Measurements from ENCODE around the gene IFI27L1. TPM values are rescaled to one million over a fixed set of nuclear protein-coding genes. Genes with fewer than 3 reads are reported as not detected.

Gene IFI27L1
- total and polyA plus RNA-seq, 2 donors = 16.7 to 26.4 TPM

DNA sequence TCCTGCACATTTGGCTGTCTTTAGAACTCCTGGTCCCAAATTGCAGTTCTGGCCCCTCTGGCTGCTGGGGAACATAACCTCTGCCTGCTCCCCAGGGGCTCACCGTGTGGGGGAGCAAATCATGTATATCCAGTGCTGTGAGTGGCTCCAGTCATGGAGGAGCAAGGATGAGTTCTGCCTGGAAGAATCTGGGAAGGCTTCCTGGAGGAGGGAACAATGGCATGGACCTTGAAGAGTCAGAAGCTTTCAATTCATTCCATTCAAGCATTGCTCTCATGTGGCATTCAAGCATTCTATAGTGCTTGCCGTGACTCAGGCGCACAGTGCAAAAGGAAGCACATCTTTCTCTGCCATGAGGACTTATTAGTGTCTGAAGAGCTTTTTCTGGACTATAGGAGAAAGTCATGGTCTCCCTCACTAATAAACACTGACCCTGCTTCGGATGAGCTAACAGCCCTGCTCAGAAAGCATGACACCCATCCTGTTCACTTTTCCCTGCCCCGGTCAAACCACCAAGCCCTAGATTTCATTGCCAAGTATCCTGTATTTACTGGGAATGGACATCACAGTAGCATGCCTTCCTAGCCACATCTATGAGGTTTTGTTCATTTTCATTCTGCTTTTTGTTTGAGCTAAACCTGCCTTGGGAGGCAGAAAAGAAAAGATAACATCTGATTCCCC lies 32.9 kb downstream of the IFI27L1 start:
- H3K4me1 ChIP-seq (ENCODE audit: control insufficient read depth in 2 of 2, insufficient read depth in 2 of 2, low read length in 2 of 2) = peaks cover 0 to 3% of the 10 kb centered on the region in 2 donors
- no peak for DNase-seq (ENCODE audit: low read depth in 6 of 9, low spot score in 9 of 9)
- no peaks in the 10 kb centered on the region for H3K36me3 ChIP-seq (ENCODE audit: control insufficient read depth in 2 of 2, insufficient read depth in 2 of 2, low read length in 1 of 2)
- peaks cover 0 to 2% of the 10 kb centered on the region in 2 donors for H3K27me3 ChIP-seq (ENCODE audit: control insufficient read depth in 2 of 2, insufficient read depth in 1 of 2, low read length in 1 of 2)
- H3K4me3 ChIP-seq (ENCODE audit: low read length in 2 of 2) = no peak overlapping the region
- 94% methylated on average over 5 of the region's 5 CpGs for WGBS
- no peak overlapping the region for H3K27ac ChIP-seq (ENCODE audit: low read depth in 1 of 2, low read length in 1 of 2)
- no peaks in the 10 kb centered on the region for H3K9me3 ChIP-seq (ENCODE audit: control insufficient read depth in 2 of 2, insufficient read depth in 1 of 2, low read length in 1 of 2)

DNA sequence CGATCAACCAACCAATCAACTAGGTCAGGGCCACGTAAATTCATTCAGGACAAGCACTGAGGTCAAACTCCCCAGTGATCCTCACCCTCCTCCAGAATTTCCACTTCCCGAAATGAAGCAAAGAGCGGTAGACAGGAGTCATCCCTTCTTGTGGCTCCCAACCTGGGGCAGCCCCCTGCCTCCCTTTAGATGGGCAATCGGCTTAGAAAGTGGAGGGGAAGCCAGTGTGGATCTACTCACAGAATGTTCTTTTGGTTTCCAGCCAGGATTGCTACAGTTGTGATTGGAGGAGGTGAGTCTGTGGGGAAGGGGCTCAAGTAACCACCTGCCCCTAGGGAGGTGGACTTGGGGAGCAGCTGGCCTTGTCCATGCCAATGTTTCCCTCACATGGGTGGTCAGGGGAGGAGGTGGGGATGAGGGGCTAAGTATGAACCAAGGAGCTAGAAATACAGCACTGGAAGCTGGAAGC lies 33.5 kb downstream of the IFI27L1 start:
- Histone ChIP-seq H3K4me1 (ENCODE audit: control insufficient read depth in 2 of 2, insufficient read depth in 2 of 2, low read length in 2 of 2) (peaks cover 0 to 3% of the 10 kb centered on the region in 2 donors), H3K4me3 (ENCODE audit: low read length in 2 of 2) (no peak overlapping the region), H3K27me3 (ENCODE audit: control insufficient read depth in 2 of 2, insufficient read depth in 1 of 2, low read length in 1 of 2) (peaks cover 0 to 2% of the 10 kb centered on the region in 2 donors), H3K9me3 (ENCODE audit: control insufficient read depth in 2 of 2, insufficient read depth in 1 of 2, low read length in 1 of 2) (no peaks in the 10 kb centered on the region), H3K36me3 (ENCODE audit: control insufficient read depth in 2 of 2, insufficient read depth in 2 of 2, low read length in 1 of 2) (no peaks in the 10 kb centered on the region), H3K27ac (ENCODE audit: low read depth in 1 of 2, low read length in 1 of 2) (no peak overlapping the region)
- WGBS = 92% methylated on average over 5 of the region's 5 CpGs
- no peak for DNase-seq (ENCODE audit: low read depth in 6 of 9, low spot score in 9 of 9)

DNA sequence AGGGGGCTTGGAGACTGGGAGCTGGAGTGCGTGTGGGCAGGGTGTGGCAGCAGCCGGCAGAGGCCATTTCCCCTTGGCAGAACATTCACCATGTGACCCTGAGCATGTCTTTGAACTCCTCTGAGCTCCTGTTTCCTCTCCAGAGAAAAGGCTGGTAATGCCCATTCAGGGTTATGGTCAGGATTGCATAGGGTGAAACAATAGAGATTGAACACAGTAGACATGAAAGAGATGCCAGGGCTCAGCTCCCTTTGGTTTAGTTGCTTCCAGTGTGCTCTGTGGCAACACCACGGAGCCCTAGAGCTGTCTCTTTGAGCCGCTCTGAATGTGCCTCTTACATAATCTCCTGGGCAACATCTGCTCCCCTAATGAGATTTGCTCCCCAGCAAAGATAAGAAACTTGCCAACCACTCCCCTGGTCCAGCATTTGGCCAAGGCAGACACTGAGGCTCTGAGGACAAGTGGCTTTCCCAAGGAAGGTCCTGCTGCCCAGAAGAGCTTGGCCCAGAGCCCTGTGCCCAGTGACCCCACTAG lies 34.0 kb downstream of the IFI27L1 start:
- no peak overlapping the region for H3K27ac ChIP-seq (ENCODE audit: low read depth in 1 of 2, low read length in 1 of 2)
- H3K36me3 ChIP-seq (ENCODE audit: control insufficient read depth in 2 of 2, insufficient read depth in 2 of 2, low read length in 1 of 2) = no peaks in the 10 kb centered on the region
- peaks cover 0 to 3% of the 10 kb centered on the region in 2 donors for H3K4me1 ChIP-seq (ENCODE audit: control insufficient read depth in 2 of 2, insufficient read depth in 2 of 2, low read length in 2 of 2)
- H3K4me3 ChIP-seq (ENCODE audit: low read length in 2 of 2) = no peak overlapping the region
- H3K27me3 ChIP-seq (ENCODE audit: control insufficient read depth in 2 of 2, insufficient read depth in 1 of 2, low read length in 1 of 2) = peaks cover 0 to 2% of the 10 kb centered on the region in 2 donors
- H3K9me3 ChIP-seq (ENCODE audit: control insufficient read depth in 2 of 2, insufficient read depth in 1 of 2, low read length in 1 of 2) = no peaks in the 10 kb centered on the region
- 52% methylated on average over 4 of the region's 4 CpGs for WGBS
- no peak for DNase-seq (ENCODE audit: low read depth in 6 of 9, low spot score in 9 of 9)

DNA sequence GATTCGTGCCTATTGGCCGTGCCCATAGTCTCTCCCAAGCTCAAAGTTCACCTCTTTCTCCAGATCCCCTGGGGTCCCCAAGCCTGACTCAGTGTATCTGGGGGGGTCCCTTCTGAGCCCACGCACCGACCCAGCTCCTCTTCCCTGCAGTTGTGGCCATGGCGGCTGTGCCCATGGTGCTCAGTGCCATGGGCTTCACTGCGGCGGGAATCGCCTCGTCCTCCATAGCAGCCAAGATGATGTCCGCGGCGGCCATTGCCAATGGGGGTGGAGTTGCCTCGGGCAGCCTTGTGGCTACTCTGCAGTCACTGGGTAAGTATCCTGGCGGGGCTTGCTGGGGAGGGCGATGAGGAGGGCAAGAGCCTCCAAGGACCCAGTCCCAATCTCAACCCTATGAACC lies 34.5 kb downstream of the IFI27L1 start:
- H3K36me3 ChIP-seq (ENCODE audit: control insufficient read depth in 2 of 2, insufficient read depth in 2 of 2, low read length in 1 of 2) = no peaks in the 10 kb centered on the region
- H3K4me3 ChIP-seq (ENCODE audit: low read length in 2 of 2) = no peak overlapping the region
- WGBS = 96% methylated on average over 15 of the region's 15 CpGs
- peaks cover 0 to 3% of the 10 kb centered on the region in 2 donors for H3K4me1 ChIP-seq (ENCODE audit: control insufficient read depth in 2 of 2, insufficient read depth in 2 of 2, low read length in 2 of 2)
- no peak overlapping the region for H3K27ac ChIP-seq (ENCODE audit: low read depth in 1 of 2, low read length in 1 of 2)
- H3K27me3 ChIP-seq (ENCODE audit: control insufficient read depth in 2 of 2, insufficient read depth in 1 of 2, low read length in 1 of 2) = peaks cover 0 to 2% of the 10 kb centered on the region in 2 donors
- no peak for DNase-seq (ENCODE audit: low read depth in 6 of 9, low spot score in 9 of 9)
- H3K9me3 ChIP-seq (ENCODE audit: control insufficient read depth in 2 of 2, insufficient read depth in 1 of 2, low read length in 1 of 2) = peaks cover 0 to under 1% of the 10 kb centered on the region in 2 donors

DNA sequence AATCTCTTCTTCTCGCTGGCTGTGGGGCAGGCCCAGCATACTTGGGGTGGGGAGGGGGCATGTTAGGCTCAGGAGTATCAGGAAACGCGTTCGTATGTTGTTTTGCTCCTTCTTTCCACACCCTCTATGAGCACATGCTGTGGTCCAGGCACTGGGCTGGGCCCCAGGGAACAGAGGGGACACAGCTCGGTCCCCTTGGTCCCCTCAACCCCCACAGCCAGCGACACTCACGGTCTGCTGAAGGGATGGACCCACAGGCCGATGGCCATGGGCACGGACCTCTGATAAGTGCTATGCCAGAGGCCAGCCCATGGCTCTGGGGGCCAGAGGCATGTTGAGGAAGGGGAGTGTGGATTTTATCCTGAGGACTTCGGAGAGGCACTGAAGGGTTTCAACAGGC lies 35.6 kb downstream of the IFI27L1 start:
- H3K27ac ChIP-seq (ENCODE audit: low read depth in 1 of 2, low read length in 1 of 2) = no peak overlapping the region
- 85% methylated on average over 10 of the region's 10 CpGs for WGBS
- no peak overlapping the region for H3K4me3 ChIP-seq (ENCODE audit: low read length in 2 of 2)
- H3K27me3 ChIP-seq (ENCODE audit: control insufficient read depth in 2 of 2, insufficient read depth in 1 of 2, low read length in 1 of 2) = peaks cover 0 to 2% of the 10 kb centered on the region in 2 donors
- peaks cover 0 to 1% of the 10 kb centered on the region in 2 donors for H3K9me3 ChIP-seq (ENCODE audit: control insufficient read depth in 2 of 2, insufficient read depth in 1 of 2, low read length in 1 of 2)
- no peak for DNase-seq (ENCODE audit: low read depth in 6 of 9, low spot score in 9 of 9)
- H3K36me3 ChIP-seq (ENCODE audit: control insufficient read depth in 2 of 2, insufficient read depth in 2 of 2, low read length in 1 of 2) = no peaks in the 10 kb centered on the region
- H3K4me1 ChIP-seq (ENCODE audit: control insufficient read depth in 2 of 2, insufficient read depth in 2 of 2, low read length in 2 of 2) = peaks cover 0 to 3% of the 10 kb centered on the region in 2 donors

DNA sequence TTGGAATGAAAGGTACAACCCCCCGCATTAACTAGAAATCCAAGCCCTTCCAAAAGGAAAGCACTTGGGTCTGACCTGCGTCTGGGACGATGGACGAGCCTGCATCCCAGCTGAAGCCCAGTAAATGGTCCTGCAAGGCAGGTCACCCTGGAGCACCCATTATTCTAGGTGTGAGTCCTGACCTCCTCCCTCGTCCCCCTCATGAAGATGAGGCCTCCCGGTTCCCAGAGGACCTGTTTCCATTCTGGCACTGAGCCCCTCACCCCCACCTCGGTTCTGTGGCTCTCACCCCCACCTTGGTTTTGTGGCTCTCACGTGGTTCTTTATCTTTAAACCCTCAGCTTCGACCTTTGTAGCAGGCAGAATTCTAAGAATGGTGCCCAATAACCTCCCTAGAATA lies 36.7 kb downstream of the IFI27L1 start:
- H3K27ac ChIP-seq (ENCODE audit: low read depth in 1 of 2, low read length in 1 of 2) = no peak overlapping the region
- H3K4me1 ChIP-seq (ENCODE audit: control insufficient read depth in 2 of 2, insufficient read depth in 2 of 2, low read length in 2 of 2) = peaks cover 0 to 3% of the 10 kb centered on the region in 2 donors
- H3K4me3 ChIP-seq (ENCODE audit: low read length in 2 of 2) = no peak overlapping the region
- WGBS = 84% methylated on average over 9 of the region's 9 CpGs
- no peaks in the 10 kb centered on the region for H3K36me3 ChIP-seq (ENCODE audit: control insufficient read depth in 2 of 2, insufficient read depth in 2 of 2, low read length in 1 of 2)
- DNase-seq (ENCODE audit: low read depth in 6 of 9, low spot score in 9 of 9) = no peak
- H3K9me3 ChIP-seq (ENCODE audit: control insufficient read depth in 2 of 2, insufficient read depth in 1 of 2, low read length in 1 of 2) = peaks cover 0 to 1% of the 10 kb centered on the region in 2 donors
- H3K27me3 ChIP-seq (ENCODE audit: control insufficient read depth in 2 of 2, insufficient read depth in 1 of 2, low read length in 1 of 2) = peaks cover 0 to 2% of the 10 kb centered on the region in 2 donors

DNA sequence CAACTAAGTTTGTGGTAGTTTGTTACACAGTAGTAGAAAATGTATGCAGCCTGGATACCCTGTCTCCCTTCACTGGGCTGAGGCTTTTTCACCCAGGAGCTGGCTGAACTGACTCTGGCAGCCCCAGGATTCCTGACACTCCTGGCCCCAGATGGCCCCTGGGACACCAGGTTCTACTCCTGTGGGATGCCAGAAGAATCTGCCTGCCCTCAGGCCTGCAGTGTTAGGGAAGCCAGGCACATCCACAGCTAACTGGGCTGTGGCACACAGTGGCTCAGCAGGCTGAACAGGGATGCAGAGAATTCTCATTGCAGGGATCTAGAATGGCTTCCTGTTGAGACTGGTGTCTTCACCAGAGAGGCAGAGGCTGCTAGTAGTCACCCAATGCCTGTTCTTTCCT lies 38.0 kb downstream of the IFI27L1 start:
- no peaks in the 10 kb centered on the region for H3K36me3 ChIP-seq (ENCODE audit: control insufficient read depth in 2 of 2, insufficient read depth in 2 of 2, low read length in 1 of 2)
- H3K4me3 ChIP-seq (ENCODE audit: low read length in 2 of 2) = no peak overlapping the region
- DNase-seq (ENCODE audit: low read depth in 6 of 9, low spot score in 9 of 9) = no peak
- H3K4me1 ChIP-seq (ENCODE audit: control insufficient read depth in 2 of 2, insufficient read depth in 2 of 2, low read length in 2 of 2) = peaks cover 0 to 3% of the 10 kb centered on the region in 2 donors
- H3K27me3 ChIP-seq (ENCODE audit: control insufficient read depth in 2 of 2, insufficient read depth in 1 of 2, low read length in 1 of 2) = peaks cover 0 to 2% of the 10 kb centered on the region in 2 donors
- H3K27ac ChIP-seq (ENCODE audit: low read depth in 1 of 2, low read length in 1 of 2) = no peak overlapping the region
- H3K9me3 ChIP-seq (ENCODE audit: control insufficient read depth in 2 of 2, insufficient read depth in 1 of 2, low read length in 1 of 2) = peaks cover 0 to 1% of the 10 kb centered on the region in 2 donors

DNA sequence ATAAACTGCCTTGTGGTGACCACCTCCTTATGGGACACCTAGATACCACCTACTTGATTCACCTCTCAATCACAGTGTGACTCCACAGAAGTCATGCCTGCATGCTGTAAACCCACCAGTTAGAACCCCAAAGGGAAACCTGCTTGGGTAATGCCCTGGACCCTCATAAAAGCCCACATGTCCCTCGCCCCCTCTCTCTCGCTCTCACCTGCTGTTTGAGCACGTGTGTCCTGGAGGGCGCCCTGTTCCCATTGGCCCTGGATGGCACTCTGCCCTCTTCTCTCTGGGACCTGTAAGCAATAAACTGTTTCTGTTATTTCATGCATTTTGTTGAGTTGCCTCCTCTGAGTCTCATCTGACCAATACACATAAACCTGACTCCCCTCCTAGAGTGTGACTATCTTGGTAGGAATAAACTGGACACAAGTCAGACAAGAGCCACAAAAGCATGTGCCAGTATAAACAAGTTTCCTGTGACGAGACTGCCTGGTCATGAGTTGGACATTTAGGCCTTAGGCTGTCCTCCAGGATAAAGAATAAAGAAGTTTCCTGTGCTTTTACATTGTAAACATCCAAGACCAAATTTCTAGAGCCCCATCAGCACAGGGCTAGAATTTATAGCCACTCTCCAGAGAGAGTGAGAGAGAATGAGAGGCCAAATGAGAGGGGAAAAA lies 39.7 kb downstream of the IFI27L1 start:
- H3K27me3 ChIP-seq (ENCODE audit: control insufficient read depth in 2 of 2, insufficient read depth in 1 of 2, low read length in 1 of 2) = no peaks in the 10 kb centered on the region
- no peak overlapping the region for H3K4me3 ChIP-seq (ENCODE audit: low read length in 2 of 2)
- H3K36me3 ChIP-seq (ENCODE audit: control insufficient read depth in 2 of 2, insufficient read depth in 2 of 2, low read length in 1 of 2) = no peaks in the 10 kb centered on the region
- peaks cover 0 to 1% of the 10 kb centered on the region in 2 donors for H3K9me3 ChIP-seq (ENCODE audit: control insufficient read depth in 2 of 2, insufficient read depth in 1 of 2, low read length in 1 of 2)
- H3K4me1 ChIP-seq (ENCODE audit: control insufficient read depth in 2 of 2, insufficient read depth in 2 of 2, low read length in 2 of 2) = no peaks in the 10 kb centered on the region
- H3K27ac ChIP-seq (ENCODE audit: low read depth in 1 of 2, low read length in 1 of 2) = no peak overlapping the region
- WGBS = 91% methylated on average over 5 of the region's 5 CpGs
- DNase-seq (ENCODE audit: low read depth in 6 of 9, low spot score in 9 of 9) = no peak

DNA sequence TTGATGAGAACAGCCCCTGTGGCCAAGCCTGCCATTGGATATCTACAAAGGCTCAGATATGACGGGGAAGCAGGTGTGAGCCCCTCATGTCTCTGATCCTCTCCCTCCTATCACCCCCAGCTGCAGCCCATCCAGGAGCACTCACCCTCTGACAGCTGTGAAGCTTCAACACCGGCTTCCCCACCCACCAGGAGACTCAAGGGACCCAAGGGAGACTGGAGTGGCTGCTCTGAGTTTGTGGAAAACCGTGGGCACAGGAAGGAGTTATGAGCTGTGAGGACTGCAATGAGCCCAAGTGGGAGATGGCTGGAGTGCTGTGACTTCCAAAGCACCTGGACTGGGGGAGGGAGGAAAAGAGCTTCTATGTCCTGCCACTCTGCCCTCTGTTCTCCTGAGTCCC lies 40.4 kb downstream of the IFI27L1 start:
- Histone ChIP-seq H3K4me3 (ENCODE audit: low read length in 2 of 2) (no peak overlapping the region), H3K4me1 (ENCODE audit: control insufficient read depth in 2 of 2, insufficient read depth in 2 of 2, low read length in 2 of 2) (no peaks in the 10 kb centered on the region), H3K27me3 (ENCODE audit: control insufficient read depth in 2 of 2, insufficient read depth in 1 of 2, low read length in 1 of 2) (no peaks in the 10 kb centered on the region), H3K9me3 (ENCODE audit: control insufficient read depth in 2 of 2, insufficient read depth in 1 of 2, low read length in 1 of 2) (peaks cover 0 to 1% of the 10 kb centered on the region in 2 donors), H3K27ac (ENCODE audit: low read depth in 1 of 2, low read length in 1 of 2) (no peak overlapping the region), H3K36me3 (ENCODE audit: control insufficient read depth in 2 of 2, insufficient read depth in 2 of 2, low read length in 1 of 2) (no peaks in the 10 kb centered on the region)
- whole genome bisulfite sequencing = 70% methylated on average over 3 of the region's 3 CpGs
- no peak for DNase-seq (ENCODE audit: low read depth in 6 of 9, low spot score in 9 of 9)

Measured in thymus (tissue), 11 donors.